Activated T-helper 1 cell treated with anti-CD3 and anti-CD28 coated beads, Interleukin-12 subunit alpha, Interleukin-12 subunit beta, Interleukin-2, Interleukin-4 antibody, amounts not matched to agents 30 ng/mL and 10 ng/mL and 1 ng/mL, durations not matched to agents 14 hours and 24 hours and 36 hours (primary cell): ENCODE data around the gene RPS6KA2. TPM values are rescaled to one million over a fixed set of nuclear protein-coding genes. Genes with fewer than 3 reads are reported as not detected.

ENCODE experiments used
- DNase-seq: peaks from one replicate; pipeline ENCODE4 v3.0.0; 2021; ENCODE audit warnings: low spot score
- H3K27ac Mint-ChIP-seq: one replicate; pipeline ENCODE4 v1.8.0; 2021; ENCODE audit warnings: mild to moderate bottlenecking, mixed read lengths
- H3K27me3 Mint-ChIP-seq: one replicate; pipeline ENCODE4 v1.8.0; 2022; ENCODE audit warnings: mild to moderate bottlenecking, moderate library complexity, mixed read lengths; ENCODE audit not compliant: insufficient read depth
- H3K36me3 Mint-ChIP-seq: one replicate; pipeline ENCODE4 v1.8.0; 2021; ENCODE audit warnings: low read depth, mixed read lengths
- H3K4me1 Mint-ChIP-seq: one replicate; pipeline ENCODE4 v1.8.0; 2021; ENCODE audit warnings: low read depth, mixed read lengths
- H3K4me3 Mint-ChIP-seq: one replicate; pipeline ENCODE4 v1.8.0; 2021; ENCODE audit warnings: mild to moderate bottlenecking, moderate library complexity, mixed read lengths
- H3K9me3 Mint-ChIP-seq: one replicate; pipeline ENCODE4 v1.8.0; 2021; ENCODE audit warnings: mixed read lengths
- intact Hi-C: fragments of 100-400 bp; cut with micrococcal nuclease; formaldehyde crosslinking; loops from one replicate; pipeline ENCODE4 v1.15.1; 2024
- total RNA-seq: library from RNA; stranded (reverse); gene quantifications from 2 replicates; pipeline ENCODE4 v1.2.3, GENCODE V29; 2022

Gene RPS6KA2
- total RNA-seq, 1 donor from 2014 or later = 2.0 TPM

DNA sequence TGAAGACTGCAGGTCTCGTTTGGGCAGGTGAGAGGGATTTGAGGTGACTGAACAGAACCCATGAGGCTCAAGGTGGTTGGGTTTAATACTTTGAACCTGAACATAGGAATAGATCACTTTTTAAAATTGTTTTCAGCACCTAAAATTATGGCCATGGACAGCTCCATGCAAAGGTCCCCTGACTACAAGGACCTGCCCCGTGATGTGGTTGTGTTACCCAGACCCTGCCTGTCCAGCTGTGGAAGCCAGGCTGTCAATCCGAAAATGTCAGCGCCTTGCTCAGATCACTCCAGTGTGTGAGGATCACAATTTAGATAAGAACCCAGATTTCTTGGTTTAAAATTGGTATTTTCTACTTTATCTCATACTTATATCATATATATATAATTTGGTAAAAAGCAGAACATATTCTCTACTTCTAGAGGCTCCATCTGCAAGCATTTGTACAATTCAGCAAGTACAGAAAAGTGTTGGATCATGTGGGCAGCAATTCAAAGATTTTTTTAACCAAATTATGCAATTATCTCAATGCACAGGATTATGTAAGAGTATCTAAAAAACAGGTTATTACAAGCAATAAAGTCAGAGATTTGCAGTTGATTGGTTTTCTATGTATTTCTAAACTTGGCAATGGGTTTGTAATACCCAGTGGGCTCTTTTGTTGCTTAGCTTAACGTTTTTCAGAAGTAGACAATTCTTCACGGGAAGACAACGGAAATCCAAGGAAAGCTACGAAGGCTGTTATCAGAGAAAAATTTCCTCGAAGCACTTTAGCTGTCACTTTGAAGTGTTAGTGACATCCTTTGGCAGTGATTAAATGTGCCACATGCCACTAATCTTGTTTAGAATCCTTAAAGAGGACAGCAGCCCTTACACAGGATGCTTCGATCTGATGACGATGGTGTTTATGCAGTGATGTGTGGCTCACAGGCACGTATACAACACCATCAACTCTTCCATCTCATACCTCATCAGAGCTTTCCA lies 24.1 kb upstream of the RPS6KA2 start:
- intact Hi-C loops = no loop called here
- Mint-ChIP-seq H3K4me3 (no peak overlapping the region), H3K9me3 (no peaks in the 10 kb centered on the region), H3K4me1 (no peaks in the 10 kb centered on the region), H3K27me3 (peaks cover 6% of the 10 kb centered on the region), H3K27ac (no peak overlapping the region), H3K36me3 (no peaks in the 10 kb centered on the region)
- DNase-seq = no peak

DNA sequence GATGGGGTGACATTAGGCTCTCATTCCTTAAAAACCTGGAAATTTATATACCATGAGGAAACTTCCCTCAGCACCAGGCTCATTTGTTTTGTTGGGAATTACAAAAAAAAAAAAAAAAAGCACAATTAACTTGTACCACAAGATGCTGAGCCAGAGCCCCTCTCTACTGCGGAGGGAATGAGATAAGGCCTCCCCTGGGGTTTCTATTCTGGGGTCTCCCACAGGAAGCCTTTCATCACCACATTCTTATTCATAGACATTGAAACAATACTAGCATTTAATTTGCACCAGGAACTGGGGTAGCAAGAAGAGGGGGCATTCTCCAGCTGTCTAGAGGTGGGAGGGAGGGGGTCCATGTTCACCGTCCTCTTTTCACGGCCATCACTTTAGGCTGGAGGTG lies 23.0 kb upstream of the RPS6KA2 start:
- DNase-seq = no peak
- Mint-ChIP-seq H3K27me3 (peaks cover 6% of the 10 kb centered on the region), H3K9me3 (no peaks in the 10 kb centered on the region), H3K4me3 (no peak overlapping the region), H3K36me3 (no peaks in the 10 kb centered on the region), H3K27ac (no peak overlapping the region), H3K4me1 (no peaks in the 10 kb centered on the region)
- intact Hi-C loops = no loop called here

DNA sequence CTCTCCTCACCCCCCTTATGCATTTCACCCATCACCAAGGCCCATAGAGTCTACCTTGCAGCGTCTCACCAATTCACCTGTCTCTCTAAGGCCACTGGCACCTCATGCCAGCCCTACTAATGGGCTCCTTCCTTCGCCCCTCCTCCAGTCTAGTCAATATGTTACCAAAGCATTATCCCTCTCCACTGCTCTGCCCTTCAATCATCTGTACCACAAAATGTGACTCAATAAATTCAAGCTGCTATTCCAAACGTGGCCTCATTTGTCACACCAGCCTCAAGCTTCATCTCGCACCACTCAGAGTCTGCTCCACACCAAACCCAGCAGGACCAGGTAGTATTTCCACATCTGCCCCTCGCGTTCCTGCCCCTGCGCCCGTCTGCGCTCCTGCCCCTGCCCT lies 21.8 kb upstream of the RPS6KA2 start:
- Mint-ChIP-seq H3K9me3 (no peaks in the 10 kb centered on the region), H3K4me1 (no peaks in the 10 kb centered on the region), H3K36me3 (no peaks in the 10 kb centered on the region), H3K27me3 (peaks cover 6% of the 10 kb centered on the region), H3K27ac (no peak overlapping the region), H3K4me3 (no peak overlapping the region)
- DNase-seq = no peak
- intact Hi-C loops = no loop called here

DNA sequence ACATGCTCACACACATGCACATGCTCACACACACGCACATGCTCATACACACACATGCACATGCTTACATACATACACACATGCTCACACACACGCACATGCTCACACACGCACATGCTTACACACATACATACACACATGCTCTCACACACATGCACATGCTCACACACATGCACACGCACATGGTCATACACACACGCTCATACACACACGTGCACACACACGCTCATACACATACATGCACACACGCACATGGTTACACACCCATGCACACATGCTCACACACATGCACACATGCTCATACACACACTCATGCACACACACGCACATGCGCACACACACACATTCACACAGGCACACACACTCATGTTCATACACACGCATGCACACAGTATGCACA lies 20.8 kb upstream of the RPS6KA2 start:
- intact Hi-C loops = no loop called here
- DNase-seq = no peak
- no peaks in the 10 kb centered on the region for H3K9me3 Mint-ChIP-seq
- no peaks in the 10 kb centered on the region for H3K4me1 Mint-ChIP-seq
- H3K36me3 Mint-ChIP-seq = no peaks in the 10 kb centered on the region
- H3K4me3 Mint-ChIP-seq = no peak overlapping the region
- no peak overlapping the region for H3K27ac Mint-ChIP-seq
- peaks cover 6% of the 10 kb centered on the region for H3K27me3 Mint-ChIP-seq

DNA sequence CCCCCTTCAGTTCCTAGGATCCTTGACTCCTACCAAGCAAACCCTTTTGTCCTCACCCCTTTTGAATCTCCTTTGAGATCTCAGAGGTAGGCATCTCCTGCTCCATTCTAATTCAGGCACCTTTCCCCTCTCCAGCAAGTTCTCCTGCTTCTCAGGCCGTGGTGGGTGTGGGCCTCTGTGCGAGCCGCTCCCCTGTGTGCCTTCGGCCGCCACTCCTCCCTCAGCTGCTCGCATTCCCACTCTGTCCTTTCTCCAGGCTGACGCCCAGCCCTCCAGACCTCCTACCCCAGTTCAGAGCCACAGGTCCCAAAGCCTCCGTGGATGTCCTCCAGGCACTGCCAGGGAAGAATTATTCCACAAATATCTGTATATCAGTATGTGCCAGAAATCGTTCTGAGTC lies 19.7 kb upstream of the RPS6KA2 start:
- no peaks in the 10 kb centered on the region for H3K4me1 Mint-ChIP-seq
- no peaks in the 10 kb centered on the region for H3K36me3 Mint-ChIP-seq
- no peak overlapping the region for H3K4me3 Mint-ChIP-seq
- H3K27ac Mint-ChIP-seq = no peak overlapping the region
- DNase-seq = no peak
- peaks cover 5% of the 10 kb centered on the region for H3K27me3 Mint-ChIP-seq
- intact Hi-C loops = no loop called here
- no peaks in the 10 kb centered on the region for H3K9me3 Mint-ChIP-seq

DNA sequence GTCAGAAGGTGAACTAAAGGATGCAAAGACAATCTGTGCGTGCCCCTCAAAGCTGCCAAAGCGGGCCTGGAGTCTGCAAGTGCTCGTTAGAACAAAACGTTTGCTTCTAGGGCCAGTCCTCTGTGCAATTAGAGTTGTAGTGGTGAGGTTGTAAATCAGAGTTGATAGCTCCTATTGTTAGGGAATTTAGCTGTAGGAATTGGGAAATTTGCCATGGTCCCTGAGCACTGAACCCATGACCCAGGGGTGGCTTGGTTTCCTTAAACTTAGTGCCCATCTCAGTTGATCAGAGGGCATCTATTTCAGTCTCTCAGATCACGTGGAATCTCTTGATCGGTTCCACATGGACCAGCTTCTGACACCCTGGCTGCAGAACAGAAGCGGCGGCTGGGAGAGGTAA lies 18.8 kb upstream of the RPS6KA2 start:
- Mint-ChIP-seq H3K4me1 (peaks cover 1% of the 10 kb centered on the region), H3K9me3 (no peaks in the 10 kb centered on the region), H3K27me3 (peaks cover 8% of the 10 kb centered on the region), H3K27ac (no peak overlapping the region), H3K4me3 (no peak overlapping the region), H3K36me3 (no peaks in the 10 kb centered on the region)
- DNase-seq = no peak
- intact Hi-C loops = no loop called here

DNA sequence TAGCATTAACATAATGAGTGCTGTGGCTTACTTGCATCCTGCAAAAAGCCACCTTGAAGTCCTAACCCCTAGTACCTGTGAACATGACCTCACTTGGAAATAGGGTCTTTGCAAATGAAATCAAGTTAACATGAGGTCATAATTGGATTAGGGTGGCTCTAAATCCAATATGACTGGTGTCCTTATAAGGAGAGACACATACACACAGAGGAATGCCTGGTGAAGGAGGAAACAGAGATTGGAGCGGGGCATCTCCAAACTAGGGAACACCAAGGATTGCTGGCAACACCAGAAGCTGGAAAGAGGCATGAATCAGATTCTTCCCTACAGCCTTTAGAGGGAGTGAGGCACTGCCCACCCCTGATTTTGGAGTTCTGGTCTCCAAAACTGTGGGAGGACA lies 17.6 kb upstream of the RPS6KA2 start:
- H3K36me3 Mint-ChIP-seq = no peaks in the 10 kb centered on the region
- H3K27ac Mint-ChIP-seq = no peak overlapping the region
- intact Hi-C loops = no loop called here
- peaks cover 13% of the 10 kb centered on the region for H3K4me1 Mint-ChIP-seq
- no peak overlapping the region for H3K4me3 Mint-ChIP-seq
- peaks cover 13% of the 10 kb centered on the region for H3K27me3 Mint-ChIP-seq
- no peak for DNase-seq
- H3K9me3 Mint-ChIP-seq = no peaks in the 10 kb centered on the region

DNA sequence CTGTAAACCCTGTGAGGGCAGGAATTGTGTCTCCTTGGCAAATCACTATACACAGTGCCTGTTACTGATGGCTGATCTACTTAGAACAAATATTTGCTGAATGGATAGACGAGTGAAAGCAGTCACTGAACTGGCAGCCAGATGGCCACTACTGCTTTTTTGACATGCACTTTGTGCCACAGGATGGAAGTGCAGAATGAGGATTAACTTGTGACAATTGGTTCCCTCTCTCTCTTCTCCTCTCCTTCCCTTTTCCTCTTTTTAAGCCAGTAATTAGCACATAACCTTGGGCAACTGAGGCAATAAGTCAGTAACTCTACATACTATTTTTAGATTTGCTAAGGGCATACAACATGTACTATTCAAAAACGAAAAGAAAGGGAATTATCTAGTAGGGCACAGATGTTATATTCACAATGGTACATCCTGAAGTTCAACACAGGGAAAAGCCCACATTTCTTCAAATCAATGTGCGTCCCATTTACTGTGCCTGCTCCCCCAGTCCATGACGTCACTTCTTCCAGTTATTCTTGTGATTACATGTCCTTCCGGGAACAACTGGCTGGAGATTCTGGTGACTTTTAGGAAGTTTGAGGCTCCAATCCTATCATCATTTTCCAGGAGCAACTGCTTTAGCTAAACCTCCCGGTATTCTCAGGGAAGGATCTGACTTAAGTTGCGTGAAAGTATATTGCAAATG lies 17.0 kb upstream of the RPS6KA2 start:
- no peak overlapping the region for H3K4me3 Mint-ChIP-seq
- H3K27me3 Mint-ChIP-seq = peaks cover 16% of the 10 kb centered on the region
- H3K27ac Mint-ChIP-seq = no peak overlapping the region
- no peak for DNase-seq
- intact Hi-C loops = no loop called here
- H3K36me3 Mint-ChIP-seq = no peaks in the 10 kb centered on the region
- H3K9me3 Mint-ChIP-seq = no peaks in the 10 kb centered on the region
- peaks cover 19% of the 10 kb centered on the region for H3K4me1 Mint-ChIP-seq

DNA sequence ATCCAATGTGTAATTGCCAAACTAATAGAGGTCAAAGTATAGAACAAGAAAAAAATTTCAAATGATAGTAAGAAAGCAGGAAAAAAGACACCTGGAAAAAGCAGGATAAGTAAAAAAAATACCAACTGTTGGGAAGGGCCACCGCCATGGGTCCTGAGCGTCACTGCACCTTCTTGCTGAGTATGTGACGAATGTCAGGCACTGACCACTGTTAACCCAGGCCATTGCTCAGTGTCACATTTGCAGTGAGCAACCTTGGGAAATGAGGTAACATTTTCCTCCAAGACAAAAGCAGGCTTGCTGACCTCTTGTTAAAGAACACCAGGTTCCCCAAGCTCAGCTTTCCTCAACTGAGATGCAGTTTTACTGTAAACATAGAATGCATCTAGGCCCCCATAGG lies 15.6 kb upstream of the RPS6KA2 start:
- Mint-ChIP-seq H3K4me1 (peaks cover 19% of the 10 kb centered on the region), H3K27ac (no peak overlapping the region)
- no peak for DNase-seq

DNA sequence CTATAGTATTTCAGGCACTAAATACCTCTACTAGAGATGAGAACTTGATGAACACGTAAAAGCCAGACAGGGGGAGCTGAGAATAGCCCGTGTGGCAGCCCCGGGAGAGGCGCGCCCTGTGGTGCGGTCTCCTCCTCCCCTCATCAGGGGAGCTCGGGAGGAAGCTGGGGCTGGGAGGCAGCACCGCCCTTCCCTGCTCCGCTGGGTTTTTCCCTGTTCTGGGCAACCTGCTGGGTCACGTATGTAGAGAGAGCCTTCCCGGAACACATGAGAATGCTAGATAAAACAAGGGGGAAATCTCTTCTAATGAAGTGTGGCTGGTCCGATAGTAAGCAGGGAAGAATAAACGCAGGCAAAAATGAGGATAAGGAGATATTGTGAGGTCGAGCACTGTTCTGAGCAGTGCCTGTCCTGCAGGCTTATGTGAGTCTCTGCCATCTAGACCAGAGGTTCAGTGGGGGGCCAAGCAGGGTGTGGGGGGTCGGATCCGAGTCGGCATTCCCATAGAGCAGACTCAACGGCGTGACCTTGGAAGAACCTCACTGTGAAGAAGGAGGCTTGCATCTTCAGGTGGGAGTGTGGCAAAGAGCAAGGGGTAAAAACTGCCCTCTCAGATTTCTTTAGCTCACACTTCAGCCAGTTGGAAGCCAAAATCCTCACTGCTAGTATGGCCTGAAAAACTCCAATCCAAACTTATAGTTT lies 13.4 kb upstream of the RPS6KA2 start:
- no peaks in the 10 kb centered on the region for H3K36me3 Mint-ChIP-seq
- no peaks in the 10 kb centered on the region for H3K9me3 Mint-ChIP-seq
- peaks cover 19% of the 10 kb centered on the region for H3K4me1 Mint-ChIP-seq
- no peak overlapping the region for H3K27ac Mint-ChIP-seq
- H3K4me3 Mint-ChIP-seq = peak overlapping the region; percentile 6
- intact Hi-C loops = no loop called here
- no peak for DNase-seq
- H3K27me3 Mint-ChIP-seq = peaks cover 16% of the 10 kb centered on the region

More for the DNA sequence above, 15.6 kb upstream of the RPS6KA2 start:
- Mint-ChIP-seq H3K36me3 (no peaks in the 10 kb centered on the region), H3K9me3 (no peaks in the 10 kb centered on the region), H3K27me3 (peaks cover 16% of the 10 kb centered on the region), H3K4me3 (no peak overlapping the region)
- intact Hi-C loops = no loop called here

DNA sequence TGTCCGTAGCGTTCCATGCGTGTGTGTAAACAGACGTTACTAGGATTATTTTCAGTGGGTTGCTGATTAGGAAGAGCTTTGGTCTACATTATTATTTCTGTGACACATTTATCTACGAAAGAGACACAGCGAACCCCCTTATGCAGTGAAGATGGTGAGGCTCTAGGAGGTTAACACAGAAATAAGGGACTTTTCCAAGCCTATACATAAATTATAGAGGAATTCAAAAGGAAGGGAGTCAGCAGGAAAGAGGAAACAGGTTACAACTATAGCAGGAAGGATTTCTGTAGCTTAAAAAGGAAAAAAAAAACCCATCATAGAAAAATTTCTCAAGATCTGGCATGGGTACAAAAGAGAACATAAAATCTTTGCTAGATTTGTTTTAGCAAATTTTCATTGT lies 12.9 kb upstream of the RPS6KA2 start:
- Mint-ChIP-seq H3K4me3 (no peak overlapping the region), H3K36me3 (no peaks in the 10 kb centered on the region), H3K4me1 (peaks cover 19% of the 10 kb centered on the region)

DNA sequence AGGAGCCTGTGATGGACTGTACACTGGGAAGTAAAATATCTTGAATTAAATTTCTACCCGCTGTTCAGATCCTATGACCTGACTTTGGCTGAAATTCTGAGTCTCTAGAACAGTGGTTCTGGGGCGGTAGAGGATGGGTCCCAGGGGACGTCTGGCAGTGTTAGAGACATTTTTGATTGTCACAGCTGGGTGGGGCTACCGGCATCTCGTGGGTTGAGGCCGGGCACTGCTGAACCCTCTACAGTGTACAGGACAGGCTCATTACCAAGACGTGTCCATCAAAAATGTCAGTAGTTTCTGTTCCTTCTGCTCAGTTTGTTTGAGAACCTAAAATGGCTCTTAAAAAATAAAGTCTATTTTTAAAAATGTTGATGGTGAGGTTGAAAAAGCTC lies 11.5 kb upstream of the RPS6KA2 start:
- H3K4me3 Mint-ChIP-seq = no peak overlapping the region
- intact Hi-C loops = no loop called here
- peaks cover 19% of the 10 kb centered on the region for H3K4me1 Mint-ChIP-seq
- no peaks in the 10 kb centered on the region for H3K9me3 Mint-ChIP-seq
- no peaks in the 10 kb centered on the region for H3K36me3 Mint-ChIP-seq
- no peak for DNase-seq
- H3K27ac Mint-ChIP-seq = no peak overlapping the region
- peaks cover 22% of the 10 kb centered on the region for H3K27me3 Mint-ChIP-seq

More for the DNA sequence above, 12.9 kb upstream of the RPS6KA2 start:
- DNase-seq = no peak
- Mint-ChIP-seq H3K9me3 (no peaks in the 10 kb centered on the region), H3K27me3 (peaks cover 18% of the 10 kb centered on the region), H3K27ac (no peak overlapping the region)
- intact Hi-C loops = no loop called here
